HG02610 (cell line): ENCODE results near the gene CLP1.
"Not testable (repeated sequence)": the region's sequence is repeated elsewhere in the genome, so short reads cannot be mapped to it uniquely, and the experiment has no call there.

ENCODE experiments used
- ATAC-seq: cut with Tn5 transposase; IDR thresholded peaks from one replicate; pipeline ENCODE4 v1.9.1; 2021; ENCODE audit warnings: mild to moderate bottlenecking, moderate library complexity; ENCODE audit not compliant: unreplicated experiment

Gene CLP1

GRCh38 chr11:57659669-57660068, 2.1 kb downstream of the CLP1 start:
- ATAC-seq: no peak

- ATAC-seq: no peak
Observed at GRCh38 chr11:57662893-57663292, 5.3 kb downstream of the CLP1 start.

GRCh38 chr11:57663975-57664374, 6.4 kb downstream of the CLP1 start:
- ATAC-seq: no peak

- ATAC-seq: peak; percentile 67
Observed at GRCh38 chr11:57667117-57667735, 9.7 kb downstream of the CLP1 start.

GRCh38 chr11:57667736-57668433, 10.3 kb downstream of the CLP1 start, which contains the start of gene ZDHHC5:
Gene ZDHHC5 (plus strand): TSS chr11:57668114. CDS start chr11:57673091, 4,977 bp downstream.
- peak; percentile 88 for ATAC-seq

GRCh38 chr11:57668434-57668782, 10.8 kb downstream of the CLP1 start:
- ATAC-seq: peak; percentile 10

GRCh38 chr11:57674251-57674650, 16.7 kb downstream of the CLP1 start:
- ATAC-seq: no peak

GRCh38 chr11:57675176-57675941, 17.8 kb downstream of the CLP1 start:
- ATAC-seq: peak; percentile 50

- no peak for ATAC-seq
Observed at GRCh38 chr11:57679396-57679795, 21.8 kb downstream of the CLP1 start.

GRCh38 chr11:57680552-57680874, 23.0 kb downstream of the CLP1 start:
- peak; percentile 35 for ATAC-seq

GRCh38 chr11:57681168-57681567, 23.6 kb downstream of the CLP1 start:
- no peak for ATAC-seq

GRCh38 chr11:57690474-57690873, 32.9 kb downstream of the CLP1 start:
- not testable (repeated sequence) for ATAC-seq

GRCh38 chr11:57698843-57699365, 41.3 kb downstream of the CLP1 start:
- ATAC-seq: no peak

GRCh38 chr11:57699813-57700212, 42.3 kb downstream of the CLP1 start:
- ATAC-seq: no peak

- no peak for ATAC-seq
Observed at GRCh38 chr11:57700425-57700824, 42.9 kb downstream of the CLP1 start.

- no peak for ATAC-seq
Observed at GRCh38 chr11:57703341-57703740, 45.8 kb downstream of the CLP1 start.

GRCh38 chr11:57704932-57705331, 47.4 kb downstream of the CLP1 start:
- ATAC-seq: no peak

- not testable (repeated sequence) for ATAC-seq
Observed at GRCh38 chr11:57705432-57705831, 47.9 kb downstream of the CLP1 start.

- ATAC-seq: no peak
Observed at GRCh38 chr11:57709802-57710367, 52.3 kb downstream of the CLP1 start.
